Daoy (cell line): Measurements from ENCODE around the gene RABGAP1. TPM values are rescaled to one million over a fixed set of nuclear protein-coding genes. Genes with fewer than 3 reads are reported as not detected.

Source experiments
- DNase-seq: peaks from one replicate; pipeline ENCODE4 v3.0.0-alpha.2; 2015; ENCODE audit warnings: low read depth
- total RNA-seq: library from RNA; depleted of rRNA; stranded (reverse); fragments of >200 nt; shearing (Covaris generic); gene quantifications from 2 replicates; pipeline ENCODE4 v1.2.3, GENCODE V29; 2014

The RABGAP1 gene
- total RNA-seq, 1 experiment from 2014 or later, result 13.7 TPM

DNA sequence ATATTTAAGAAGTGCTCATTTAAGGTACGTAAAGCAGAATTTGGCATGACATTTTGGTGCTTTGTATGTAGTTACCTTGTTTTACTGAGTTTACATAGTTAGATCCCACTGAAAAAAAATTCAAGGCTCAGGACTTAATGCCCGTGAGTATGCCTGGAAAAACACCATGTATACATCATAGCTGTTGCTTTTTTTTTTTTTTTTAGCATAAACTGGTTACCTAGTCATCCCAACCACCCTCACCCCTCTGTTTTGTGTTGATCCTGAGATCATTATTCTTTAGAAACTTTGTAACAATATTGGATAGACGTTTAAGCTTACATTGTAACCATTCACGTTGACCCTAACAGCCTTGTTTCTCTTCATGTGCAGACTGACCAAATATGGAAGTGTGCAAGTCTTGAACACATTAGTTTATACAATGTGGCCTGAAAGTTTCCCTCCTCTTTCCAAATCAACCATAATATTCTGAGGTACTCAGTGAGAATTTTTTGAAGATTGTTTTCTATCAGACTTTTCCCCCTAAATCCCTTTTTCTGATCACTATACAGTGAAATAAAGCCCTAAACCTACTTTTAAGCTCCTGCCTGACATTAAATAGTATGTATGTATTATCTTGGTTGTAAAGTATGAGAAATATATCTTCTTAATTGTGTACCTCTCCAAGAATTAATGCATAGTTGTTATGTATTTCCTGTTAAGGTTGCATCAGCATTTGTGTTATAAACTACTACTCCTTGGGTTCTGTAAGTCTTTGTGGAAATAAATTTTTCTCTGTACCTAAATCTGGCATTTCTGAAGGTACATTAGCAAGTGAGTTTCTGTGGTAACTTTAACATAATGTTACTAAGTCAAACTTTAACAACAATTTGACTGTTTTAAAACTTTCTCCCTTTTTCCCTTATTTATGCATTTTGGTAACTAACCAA is 4.4 kb downstream of the RABGAP1 start:
- no peak for DNase-seq

- DNase-seq, result no peak
Observed at GRCh38 chr9:122946461-122947005, 5.7 kb downstream of the RABGAP1 start.

DNA sequence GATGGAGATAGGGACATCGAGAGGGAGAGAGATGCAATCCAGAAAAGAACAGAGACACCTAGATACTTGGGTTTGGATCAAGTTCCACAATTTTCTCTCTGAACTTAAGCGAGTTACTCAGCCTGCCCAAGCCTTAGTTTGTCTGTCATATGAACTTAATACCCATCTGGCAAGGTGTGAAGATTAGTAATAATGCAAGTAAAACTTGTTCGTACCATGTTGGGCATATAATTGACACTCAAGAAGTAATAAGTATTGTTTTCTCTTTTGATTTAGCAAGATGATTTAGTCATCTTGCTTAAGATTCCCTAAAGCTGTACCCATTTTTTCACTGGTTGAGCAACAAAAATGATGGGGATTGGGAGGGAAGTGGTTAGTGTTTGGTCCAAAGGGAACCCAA is 7.5 kb downstream of the RABGAP1 start:
- DNase-seq, result no peak

DNA sequence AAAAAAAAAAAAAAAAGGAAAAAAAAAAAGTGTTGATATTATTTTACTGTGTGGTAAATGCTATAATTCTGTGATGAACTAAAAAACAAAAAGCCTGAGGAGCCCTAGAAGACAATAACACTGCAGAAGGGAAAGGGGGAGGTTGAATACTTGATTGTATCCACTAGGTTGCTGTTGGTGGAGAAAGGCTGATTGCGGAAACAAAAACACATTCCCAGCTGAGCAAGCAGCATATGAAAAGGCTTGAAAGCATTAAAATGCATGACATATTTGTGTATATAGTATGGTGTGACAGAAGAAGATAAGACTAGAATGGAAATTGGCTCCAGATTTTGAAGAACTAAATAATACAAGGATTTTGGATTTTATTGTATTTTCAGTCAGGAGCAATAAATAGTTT is 8.9 kb downstream of the RABGAP1 start:
- no peak for DNase-seq

DNA sequence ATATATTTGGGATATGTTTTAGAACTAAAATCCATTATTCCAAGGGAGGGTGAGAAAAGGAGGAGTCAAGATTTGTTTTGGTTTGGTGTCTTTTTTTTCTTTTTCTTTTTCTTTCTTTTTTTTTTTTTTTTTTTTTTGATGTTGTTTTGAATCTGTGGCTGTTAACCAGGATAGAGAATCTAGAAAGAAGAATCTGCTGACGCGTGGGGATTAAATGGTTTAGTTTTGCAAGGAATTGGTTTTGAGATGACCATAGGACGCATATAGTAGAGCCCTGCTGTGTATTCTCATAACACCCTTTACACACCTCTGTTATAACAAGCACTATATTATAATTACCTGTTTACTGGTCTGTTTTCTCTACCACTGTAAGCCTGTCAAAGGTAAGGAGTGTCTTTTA is 9.4 kb downstream of the RABGAP1 start:
- no peak for DNase-seq

- no peak for DNase-seq
Observed at GRCh38 chr9:122951056-122951455, 10.2 kb downstream of the RABGAP1 start.

DNA sequence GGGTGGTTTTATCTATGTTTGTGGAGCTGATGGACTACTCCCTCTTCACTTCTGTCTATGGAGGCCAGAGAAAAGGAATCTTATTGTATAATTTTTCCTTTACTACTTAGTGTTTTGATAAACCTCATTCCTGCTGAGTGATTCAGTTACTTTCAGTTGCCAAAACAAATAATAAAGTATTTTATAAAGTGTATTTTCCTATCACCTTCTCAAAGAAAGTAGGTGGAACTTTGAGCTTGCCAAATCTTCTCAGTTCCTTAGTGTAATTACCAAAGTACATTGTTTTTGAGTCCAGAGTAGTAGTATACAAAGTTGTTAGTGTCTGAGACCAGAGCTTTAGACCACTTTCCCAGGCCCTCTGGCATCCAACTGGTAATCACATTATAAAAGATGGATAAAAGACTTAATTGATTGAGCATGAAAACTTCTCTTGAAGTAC is 13.5 kb downstream of the RABGAP1 start:
- no peak for DNase-seq

- DNase-seq, result no peak
Observed at GRCh38 chr9:122955961-122956360, 15.1 kb downstream of the RABGAP1 start.

DNA sequence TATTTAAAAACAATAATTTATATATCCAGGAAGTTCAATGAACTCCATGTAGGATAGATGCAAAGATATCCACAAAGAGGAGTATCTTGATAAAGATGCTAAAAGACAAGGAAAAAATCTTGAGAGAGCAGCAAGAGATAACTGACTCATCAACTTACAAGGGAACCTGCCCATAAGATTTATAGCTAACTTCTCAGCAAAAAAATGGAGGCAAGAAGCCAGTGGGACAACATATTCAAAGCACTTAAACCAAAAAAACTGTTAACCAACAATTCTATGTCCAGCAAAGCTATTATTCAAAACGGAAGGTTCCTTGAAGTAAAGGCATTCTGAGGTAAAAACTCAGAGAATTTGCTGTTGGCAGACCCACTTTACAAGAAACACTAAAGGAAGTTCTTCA is 20.3 kb downstream of the RABGAP1 start:
- no peak for DNase-seq

DNA sequence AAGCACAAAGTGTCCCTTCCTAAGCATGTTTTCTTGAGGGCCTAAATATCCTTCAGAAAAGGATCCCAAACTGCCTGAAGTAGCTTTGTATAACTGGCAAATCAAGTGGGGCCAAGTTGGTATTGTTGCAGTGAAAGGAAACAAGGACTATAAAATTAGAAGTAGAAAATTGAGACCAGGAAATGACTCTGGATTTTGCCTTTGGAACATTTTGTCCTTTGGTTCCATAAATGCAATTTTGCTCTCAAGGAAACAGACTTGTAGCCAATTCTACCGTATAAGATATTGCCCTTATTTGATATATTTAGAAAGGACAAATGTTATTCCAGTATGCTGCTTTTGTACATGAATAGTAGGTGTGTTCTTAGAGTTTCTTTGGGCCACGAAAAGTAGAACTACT is 34.4 kb downstream of the RABGAP1 start:
- no peak for DNase-seq

DNA sequence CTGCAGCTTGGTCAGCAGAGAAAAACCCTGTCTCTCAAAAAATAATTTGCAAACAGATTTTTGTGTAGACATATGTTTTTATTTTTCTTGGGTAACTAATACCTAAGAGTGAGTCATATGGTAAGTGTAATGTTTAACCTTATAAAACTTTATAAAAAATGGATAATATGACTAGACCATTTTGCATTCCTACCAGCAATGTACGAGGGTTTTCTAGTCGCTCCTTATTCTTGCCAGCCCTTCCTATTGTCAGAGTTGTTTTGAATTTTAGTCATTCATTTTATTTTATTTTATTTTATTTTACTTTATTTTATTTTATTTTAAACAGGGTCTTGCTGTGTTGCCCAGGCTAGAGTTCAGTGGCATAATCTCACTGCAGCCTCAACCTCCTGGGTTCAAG is 37.8 kb downstream of the RABGAP1 start:
- DNase-seq, result no peak

GRCh38 chr9:122986010-122986409 is 45.2 kb downstream of the RABGAP1 start:
- DNase-seq, result no peak

- DNase-seq, result no peak
Observed at GRCh38 chr9:122988141-122988540, 47.3 kb downstream of the RABGAP1 start.

DNA sequence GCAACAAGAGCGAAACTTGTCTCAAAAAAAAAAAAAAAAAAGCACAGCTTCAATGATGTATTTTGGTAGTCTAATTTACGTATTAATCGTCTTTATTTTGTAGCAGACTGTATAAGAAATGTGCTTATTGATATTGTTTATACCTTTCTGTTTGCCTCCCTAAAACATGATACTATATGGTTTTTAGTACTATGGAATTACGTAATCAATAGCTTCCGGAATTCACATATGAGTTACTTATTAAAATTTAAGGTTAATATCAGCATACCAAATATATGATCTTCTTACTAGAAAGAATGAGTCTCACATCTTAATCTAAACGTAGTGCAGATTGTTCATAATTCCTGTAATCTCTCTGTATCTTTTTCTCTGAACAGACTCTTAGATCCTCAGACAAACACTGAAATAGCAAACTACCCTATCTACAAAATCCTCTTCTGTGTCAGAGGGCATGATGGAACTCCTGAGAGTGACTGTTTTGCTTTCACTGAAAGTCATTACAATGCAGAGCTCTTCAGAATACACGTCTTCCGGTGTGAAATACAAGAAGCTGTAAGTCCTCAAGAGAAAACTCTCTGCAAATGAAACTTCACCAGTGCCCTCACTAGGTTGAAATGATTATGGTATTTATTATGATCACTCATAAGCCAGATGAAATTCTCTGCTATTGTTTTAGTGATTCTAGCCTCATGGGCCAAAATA is 48.3 kb downstream of the RABGAP1 start:
- DNase-seq, result no peak

- DNase-seq, result peak; percentile 88
Observed at GRCh38 chr9:122991370-122991830, 50.6 kb downstream of the RABGAP1 start.

DNA sequence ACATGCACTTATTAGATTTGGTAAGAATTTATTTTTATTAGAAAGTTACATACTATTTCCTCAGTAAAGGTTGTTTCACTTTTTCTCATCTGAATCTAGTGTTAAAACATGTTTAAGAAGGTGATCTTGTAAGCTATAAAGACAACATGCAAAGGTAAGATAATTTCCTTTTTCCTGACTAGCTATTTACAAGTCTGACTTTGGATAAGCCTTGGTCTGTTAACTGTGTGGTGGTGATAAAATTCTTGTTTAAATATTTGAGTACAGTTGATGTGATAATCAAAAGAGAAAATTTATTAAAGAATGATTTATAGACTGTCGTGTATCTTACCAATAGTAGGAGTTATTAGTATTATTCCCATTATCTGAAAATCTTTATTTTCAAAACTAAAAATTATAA is 55.8 kb downstream of the RABGAP1 start:
- no peak for DNase-seq

DNA sequence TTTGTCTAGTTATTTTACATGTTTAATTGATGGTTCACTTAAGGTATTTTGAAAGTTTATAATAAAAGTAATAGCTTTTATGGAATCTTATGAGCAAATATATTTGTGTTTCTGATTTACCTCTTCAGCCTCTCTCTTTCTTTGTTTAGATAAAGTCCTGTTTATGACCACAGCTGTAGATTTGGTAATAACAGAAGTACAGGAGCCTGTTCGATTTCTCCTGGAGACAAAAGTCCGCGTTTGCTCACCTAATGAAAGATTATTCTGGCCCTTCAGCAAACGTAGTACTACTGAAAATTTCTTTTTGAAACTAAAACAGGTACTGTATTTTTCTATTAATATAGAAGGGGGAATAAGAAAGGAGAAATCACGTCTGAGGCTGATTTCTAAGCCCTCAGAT is 57.6 kb downstream of the RABGAP1 start:
- no peak for DNase-seq

- DNase-seq, result no peak
Observed at GRCh38 chr9:123000371-123001068, 59.7 kb downstream of the RABGAP1 start.

- no peak for DNase-seq
Observed at GRCh38 chr9:123002754-123003153, 61.9 kb downstream of the RABGAP1 start.

DNA sequence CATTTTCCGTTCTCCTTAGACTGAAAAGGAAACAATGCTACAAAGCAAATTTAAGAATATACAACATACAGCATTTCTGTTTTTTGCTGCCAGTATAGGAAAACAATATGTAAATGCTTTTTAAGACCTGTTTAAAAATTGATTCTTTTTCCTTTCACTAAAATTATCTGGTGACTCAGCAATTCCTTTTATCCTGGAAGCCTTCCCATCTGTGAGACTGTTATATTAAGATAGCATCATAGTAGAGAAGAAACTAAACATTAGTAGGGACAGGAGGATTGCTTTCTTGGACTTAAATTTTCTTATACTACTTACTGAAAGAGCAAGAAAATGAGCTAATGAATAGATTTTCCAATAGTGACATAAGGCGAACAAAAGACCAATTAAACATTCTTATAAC is 62.6 kb downstream of the RABGAP1 start:
- no peak for DNase-seq

DNA sequence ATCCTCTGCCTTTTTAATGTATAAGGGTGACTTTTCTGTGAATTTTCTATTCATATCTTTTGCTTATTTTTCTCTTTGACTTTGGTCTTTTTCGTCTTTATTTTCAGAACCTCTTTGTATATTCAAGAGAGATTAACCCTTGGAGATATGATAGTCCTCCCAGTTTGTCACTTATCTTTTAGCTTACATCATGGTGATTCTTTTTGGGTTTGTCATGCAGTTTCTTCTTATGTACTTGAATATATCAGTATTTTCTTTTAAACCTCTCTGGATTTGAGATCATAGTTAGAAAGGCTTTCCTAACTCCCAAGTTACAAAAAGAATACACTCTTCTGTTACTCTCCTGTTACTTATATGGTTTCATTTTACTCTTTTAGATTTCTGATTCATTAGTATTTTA is 65.1 kb downstream of the RABGAP1 start:
- DNase-seq, result no peak

GRCh38 chr9:123007269-123007668 is 66.4 kb downstream of the RABGAP1 start:
- DNase-seq, result no peak
